Measurements from ENCODE around the gene STT3A.

The STT3A gene

GRCh38 chr11:125625225-125625629 is 32.6 kb downstream of the STT3A start:
- no peaks in the 10 kb centered on the region for H3K9me2 ChIP-seq (ENCODE audit: low read depth, low read length)
- H3F3A ChIP-seq (ENCODE audit: insufficient read depth, low read length) = no peaks in the 10 kb centered on the region
- H3K27me3 ChIP-seq (ENCODE audit: insufficient read depth, low read length) = no peaks in the 10 kb centered on the region
- no peak overlapping the region for H2AFZ ChIP-seq (ENCODE audit: low read length)
- H3K79me2 ChIP-seq (ENCODE audit: insufficient read depth, low read length) = peaks cover 21% of the 10 kb centered on the region
- no peaks in the 10 kb centered on the region for H4K20me1 ChIP-seq (ENCODE audit: insufficient read depth, low read length)
- H3K9ac ChIP-seq (ENCODE audit: low read length) = peak overlapping the region; percentile 85
- peak overlapping the region; percentile 85 for H3K4me3 ChIP-seq (ENCODE audit: low read depth, low read length, poor library complexity, severe bottlenecking)
- H3K27ac ChIP-seq (ENCODE audit: low read depth, low read length, poor library complexity, severe bottlenecking) = peak overlapping the region; percentile 93
- peaks cover 24% of the 10 kb centered on the region for H3K4me1 ChIP-seq (ENCODE audit: insufficient read depth, low read length, severe bottlenecking)
- no peaks in the 10 kb centered on the region for H3K9me3 ChIP-seq (ENCODE audit: low read length)
- peaks cover 32% of the 10 kb centered on the region for H3K36me3 ChIP-seq (ENCODE audit: insufficient read depth, low read length)
- peak overlapping the region; percentile 75 for H3K4me2 ChIP-seq (ENCODE audit: low read length)
- TF ChIP-seq EZH2 (IDR thresholded peaks at IDR 0.05; ENCODE audit: borderline replicate concordance, low read length) (no peak), CTCF (IDR thresholded peaks at IDR 0.05; ENCODE audit: low read length) (no peak)

- no peak for TF ChIP-seq EZH2 (IDR thresholded peaks at IDR 0.05; ENCODE audit: borderline replicate concordance, low read length)
- Histone ChIP-seq H3F3A (ENCODE audit: insufficient read depth, low read length) (no peaks in the 10 kb centered on the region), H3K27ac (ENCODE audit: low read depth, low read length, poor library complexity, severe bottlenecking) (peak overlapping the region; percentile 93), H3K4me2 (ENCODE audit: low read length) (peak overlapping the region; percentile 75), H3K36me3 (ENCODE audit: insufficient read depth, low read length) (peaks cover 31% of the 10 kb centered on the region), H3K9me2 (ENCODE audit: low read depth, low read length) (no peaks in the 10 kb centered on the region), H3K4me1 (ENCODE audit: insufficient read depth, low read length, severe bottlenecking) (peaks cover 24% of the 10 kb centered on the region), H2AFZ (ENCODE audit: low read length) (no peak overlapping the region), H3K4me3 (ENCODE audit: low read depth, low read length, poor library complexity, severe bottlenecking) (peak overlapping the region; percentile 85), H4K20me1 (ENCODE audit: insufficient read depth, low read length) (no peaks in the 10 kb centered on the region), H3K79me2 (ENCODE audit: insufficient read depth, low read length) (peaks cover 21% of the 10 kb centered on the region), H3K9me3 (ENCODE audit: low read length) (no peaks in the 10 kb centered on the region), H3K9ac (ENCODE audit: low read length) (peak overlapping the region; percentile 85), H3K27me3 (ENCODE audit: insufficient read depth, low read length) (no peaks in the 10 kb centered on the region)
Measured at GRCh38 chr11:125625630-125626287, 33.1 kb downstream of the STT3A start.

- Histone ChIP-seq H3K9me2 (ENCODE audit: low read depth, low read length) (no peaks in the 10 kb centered on the region), H4K20me1 (ENCODE audit: insufficient read depth, low read length) (no peaks in the 10 kb centered on the region), H3K4me3 (ENCODE audit: low read depth, low read length, poor library complexity, severe bottlenecking) (peak overlapping the region; percentile 85), H3K27me3 (ENCODE audit: insufficient read depth, low read length) (no peaks in the 10 kb centered on the region), H3K27ac (ENCODE audit: low read depth, low read length, poor library complexity, severe bottlenecking) (peak overlapping the region; percentile 93), H3K4me2 (ENCODE audit: low read length) (peak overlapping the region; percentile 75), H3K9me3 (ENCODE audit: low read length) (no peaks in the 10 kb centered on the region), H3K36me3 (ENCODE audit: insufficient read depth, low read length) (peaks cover 30% of the 10 kb centered on the region), H3K79me2 (ENCODE audit: insufficient read depth, low read length) (peaks cover 21% of the 10 kb centered on the region), H3F3A (ENCODE audit: insufficient read depth, low read length) (no peaks in the 10 kb centered on the region), H2AFZ (ENCODE audit: low read length) (no peak overlapping the region), H3K9ac (ENCODE audit: low read length) (peak overlapping the region; percentile 85), H3K4me1 (ENCODE audit: insufficient read depth, low read length, severe bottlenecking) (peaks cover 24% of the 10 kb centered on the region)
- TF ChIP-seq CTCF (IDR thresholded peaks at IDR 0.05; ENCODE audit: low read length) (peak; percentile 48), EZH2 (IDR thresholded peaks at IDR 0.05; ENCODE audit: borderline replicate concordance, low read length) (no peak)
Measured at GRCh38 chr11:125626288-125626950, 33.8 kb downstream of the STT3A start.

All from OCI-LY1 (cell line).